MM.1S (cell line): ENCODE results near the gene FOXI1.

Experiments
- DNase-seq: peaks from one replicate; pipeline ENCODE4 v3.0.0-alpha.2; 2015
- H2AFZ ChIP-seq: fragments of 300-600 bp; sonication (generic); 2 replicates; pipeline ENCODE4 v1.6.0; 2016; ENCODE audit warnings: antibody characterized with exemption, low read length
- H3F3A ChIP-seq: fragments of 300-600 bp; sonication (generic); 2 replicates; pipeline ENCODE4 v1.6.1; 2016; ENCODE audit warnings: mild to moderate bottlenecking, antibody characterized with exemption, low read length, moderate library complexity, mixed read lengths; ENCODE audit not compliant: insufficient read depth
- H3K27ac ChIP-seq: fragments of 300-600 bp; sonication (generic); 2 replicates; pipeline ENCODE4 v1.5.1; 2016; ENCODE audit warnings: mild to moderate bottlenecking, low read length
- H3K27me3 ChIP-seq: fragments of 300-600 bp; sonication (generic); replicated peaks from 2 replicates; pipeline ENCODE4 v1.6.0; 2016; ENCODE audit warnings: low read length; ENCODE audit not compliant: insufficient read depth
- H3K36me3 ChIP-seq: fragments of 300-600 bp; sonication (generic); replicated peaks from 2 replicates; pipeline ENCODE4 v1.6.1; 2016; ENCODE audit warnings: mild to moderate bottlenecking, low read length, mixed read lengths; ENCODE audit not compliant: insufficient read depth
- H3K4me1 ChIP-seq: fragments of 300-600 bp; sonication (generic); 2 replicates; pipeline ENCODE4 v1.6.1; 2016; ENCODE audit warnings: low read length, mixed read lengths
- H3K4me2 ChIP-seq: fragments of 300-600 bp; sonication (generic); 2 replicates; pipeline ENCODE4 v1.6.0; 2016; ENCODE audit warnings: low read depth, low read length
- H3K4me3 ChIP-seq: fragments of 300-600 bp; sonication (generic); 2 replicates; pipeline ENCODE4 v1.5.1; 2016; ENCODE audit warnings: low read length, mixed read lengths
- H3K79me2 ChIP-seq: fragments of 300-600 bp; sonication (generic); 2 replicates; pipeline ENCODE4 v1.6.1; 2016; ENCODE audit warnings: mixed run types, low read length, mixed read lengths
- H3K9ac ChIP-seq: fragments of 300-600 bp; sonication (generic); 2 replicates; pipeline ENCODE4 v1.6.1; 2016; ENCODE audit warnings: low read length, mixed read lengths
- H3K9me2 ChIP-seq: fragments of 300-600 bp; sonication (generic); replicated peaks from 2 replicates; pipeline ENCODE4 v1.6.1; 2016; ENCODE audit warnings: mild to moderate bottlenecking, low read length, mixed read lengths; ENCODE audit not compliant: insufficient read depth
- H3K9me3 ChIP-seq: fragments of 300-600 bp; sonication (generic); replicated peaks from 2 replicates; pipeline ENCODE4 v1.6.1; 2016; ENCODE audit warnings: mild to moderate bottlenecking, low read length, mixed read lengths; ENCODE audit not compliant: insufficient read depth
- H4K20me1 ChIP-seq: fragments of 300-600 bp; sonication (generic); 2 replicates; pipeline ENCODE4 v1.6.1; 2016; ENCODE audit warnings: mild to moderate bottlenecking, low read length, moderate library complexity, mixed read lengths; ENCODE audit not compliant: insufficient read depth
- CTCF ChIP-seq: fragments of 300-600 bp; sonication (generic); IDR thresholded peaks from 2 replicates; pipeline ENCODE4 v1.5.1; 2016; ENCODE audit warnings: antibody characterized with exemption, low read length, mixed read lengths
- EZH2 ChIP-seq: fragments of 300-600 bp; sonication (generic); optimal IDR thresholded peaks from 2 replicates; pipeline ENCODE3; 2017; ENCODE audit warnings: low read depth, mild to moderate bottlenecking, antibody characterized with exemption, low read length, mixed read lengths
- EZH2phosphoT487 ChIP-seq: fragments of 300-600 bp; sonication (generic); IDR thresholded peaks from 2 replicates; pipeline ENCODE4 v1.6.1; 2018; ENCODE audit warnings: antibody characterized with exemption, low read length

Gene FOXI1

GRCh38 chr5:170150713-170151096 is 45.0 kb downstream of the FOXI1 start:
- no peak overlapping the region for H3K9ac ChIP-seq
- no peaks in the 10 kb centered on the region for H3K4me1 ChIP-seq
- no peak overlapping the region for H3K4me2 ChIP-seq

GRCh38 chr5:170151097-170151831 is 45.6 kb downstream of the FOXI1 start:
- Histone ChIP-seq H3K27me3 (no peaks in the 10 kb centered on the region), H3K4me1 (no peaks in the 10 kb centered on the region), H3F3A (no peaks in the 10 kb centered on the region; the same call in 1 of the 2 replicates), H3K9ac (no peak overlapping the region), H3K79me2 (no peaks in the 10 kb centered on the region), H3K4me3 (no peak overlapping the region), H4K20me1 (no peaks in the 10 kb centered on the region), H3K9me2 (no peaks in the 10 kb centered on the region), H2AFZ (no peak overlapping the region), H3K4me2 (no peak overlapping the region), H3K9me3 (no peaks in the 10 kb centered on the region), H3K27ac (no peak overlapping the region), H3K36me3 (no peaks in the 10 kb centered on the region)
- no peak for TF ChIP-seq CTCF
- TF ChIP-seq EZH2phosphoT487, result no peak
- TF ChIP-seq EZH2, result no peak
- DNase-seq, result no peak

More at GRCh38 chr5:170150713-170151096, 45.0 kb downstream of the FOXI1 start:
- no peaks in the 10 kb centered on the region for H3K9me2 ChIP-seq
- TF ChIP-seq CTCF (no peak), EZH2 (no peak), EZH2phosphoT487 (no peak)
- H3K36me3 ChIP-seq, result no peaks in the 10 kb centered on the region
- no peak overlapping the region for H3K27ac ChIP-seq
- no peaks in the 10 kb centered on the region for H3K9me3 ChIP-seq
- DNase-seq, result no peak
- H3F3A ChIP-seq, result no peaks in the 10 kb centered on the region; the same call in 1 of the 2 replicates
- H4K20me1 ChIP-seq, result no peaks in the 10 kb centered on the region
- H2AFZ ChIP-seq, result no peak overlapping the region
- H3K79me2 ChIP-seq, result no peaks in the 10 kb centered on the region
- H3K4me3 ChIP-seq, result no peak overlapping the region
- H3K27me3 ChIP-seq, result no peaks in the 10 kb centered on the region

GRCh38 chr5:170152767-170153166 is 47.1 kb downstream of the FOXI1 start:
- Histone ChIP-seq H3K27ac (no peak overlapping the region), H3K9me2 (no peaks in the 10 kb centered on the region), H3K4me2 (no peak overlapping the region), H3K4me3 (no peak overlapping the region), H3K9ac (no peak overlapping the region), H3K4me1 (no peaks in the 10 kb centered on the region), H4K20me1 (no peaks in the 10 kb centered on the region), H3K79me2 (no peaks in the 10 kb centered on the region), H3K36me3 (no peaks in the 10 kb centered on the region), H3K9me3 (no peaks in the 10 kb centered on the region), H3F3A (no peaks in the 10 kb centered on the region; the same call in 1 of the 2 replicates), H3K27me3 (no peaks in the 10 kb centered on the region), H2AFZ (no peak overlapping the region)
- TF ChIP-seq EZH2 (no peak), CTCF (no peak), EZH2phosphoT487 (no peak)
- DNase-seq, result no peak
